ENCODE results near the gene PRDM16. TPM values are rescaled to one million over a fixed set of nuclear protein-coding genes. Genes with fewer than 3 reads are reported as not detected.

Gene PRDM16
- total RNA-seq, 2 donors from 2014 or later, result 0.79 to 6.1 TPM

DNA sequence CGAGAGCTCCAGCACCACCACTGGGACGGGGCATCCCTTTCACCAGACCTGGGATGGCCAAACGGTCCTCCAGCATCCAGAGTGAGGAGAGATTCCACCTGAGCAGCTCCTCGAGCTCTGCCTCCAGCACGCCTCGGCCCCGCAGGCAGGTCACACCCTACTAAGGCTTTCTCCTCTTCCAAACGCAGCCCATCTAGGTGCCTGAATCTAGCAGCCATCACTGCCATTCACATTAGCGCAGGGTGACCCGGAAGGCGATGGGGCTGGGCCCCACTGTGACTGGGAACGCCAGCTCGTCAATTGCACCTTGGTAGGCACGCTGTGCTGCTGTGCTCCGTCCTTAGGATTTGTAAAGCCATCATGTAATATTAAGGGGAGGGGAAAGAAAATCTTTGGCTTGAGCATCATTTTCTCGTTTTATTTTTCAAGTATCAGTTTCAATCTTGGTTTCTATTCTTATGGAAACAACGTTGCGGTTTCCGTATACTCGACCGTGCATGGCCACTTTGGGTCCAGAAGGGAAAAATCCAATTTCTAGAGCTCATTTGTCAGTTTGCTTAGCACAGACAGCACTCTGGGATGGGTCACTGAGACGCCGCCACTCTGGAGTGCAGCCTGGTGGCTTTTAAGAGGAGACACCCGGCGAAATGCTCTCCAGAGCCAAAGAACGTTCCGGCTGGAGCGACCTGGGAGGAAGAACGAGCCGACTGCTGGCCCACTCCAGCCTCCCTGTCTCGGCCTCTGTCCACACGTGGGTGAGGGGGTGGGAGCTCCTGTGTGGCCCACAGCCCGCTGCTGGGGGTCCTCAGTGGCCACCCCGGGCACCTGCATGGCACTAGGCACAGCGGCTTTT lies 173.6 kb downstream of the PRDM16 start:
- TF ChIP-seq, protein P1, sequence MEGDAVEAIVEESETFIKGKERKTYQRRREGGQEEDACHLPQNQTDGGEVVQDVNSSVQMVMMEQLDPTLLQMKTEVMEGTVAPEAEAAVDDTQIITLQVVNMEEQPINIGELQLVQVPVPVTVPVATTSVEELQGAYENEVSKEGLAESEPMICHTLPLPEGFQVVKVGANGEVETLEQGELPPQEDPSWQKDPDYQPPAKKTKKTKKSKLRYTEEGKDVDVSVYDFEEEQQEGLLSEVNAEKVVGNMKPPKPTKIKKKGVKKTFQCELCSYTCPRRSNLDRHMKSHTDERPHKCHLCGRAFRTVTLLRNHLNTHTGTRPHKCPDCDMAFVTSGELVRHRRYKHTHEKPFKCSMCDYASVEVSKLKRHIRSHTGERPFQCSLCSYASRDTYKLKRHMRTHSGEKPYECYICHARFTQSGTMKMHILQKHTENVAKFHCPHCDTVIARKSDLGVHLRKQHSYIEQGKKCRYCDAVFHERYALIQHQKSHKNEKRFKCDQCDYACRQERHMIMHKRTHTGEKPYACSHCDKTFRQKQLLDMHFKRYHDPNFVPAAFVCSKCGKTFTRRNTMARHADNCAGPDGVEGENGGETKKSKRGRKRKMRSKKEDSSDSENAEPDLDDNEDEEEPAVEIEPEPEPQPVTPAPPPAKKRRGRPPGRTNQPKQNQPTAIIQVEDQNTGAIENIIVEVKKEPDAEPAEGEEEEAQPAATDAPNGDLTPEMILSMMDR (IDR thresholded peaks at IDR 0.05), result no peak
- Histone ChIP-seq H3K36me3 (no peaks in the 10 kb centered on the region), H3K9me3 (no peaks in the 10 kb centered on the region), H3K27me3 (no peaks in the 10 kb centered on the region), H3K4me3 (no peak overlapping the region), H3K4me1 (no peaks in the 10 kb centered on the region), H3K9ac (ENCODE audit: low read depth in 2 of 2, low read length in 2 of 2) (no peak overlapping the region), H3K27ac (no peak overlapping the region)
- intact Hi-C loops (cut with DNase I), result no loop called here
- DNase-seq, result no peak

DNA sequence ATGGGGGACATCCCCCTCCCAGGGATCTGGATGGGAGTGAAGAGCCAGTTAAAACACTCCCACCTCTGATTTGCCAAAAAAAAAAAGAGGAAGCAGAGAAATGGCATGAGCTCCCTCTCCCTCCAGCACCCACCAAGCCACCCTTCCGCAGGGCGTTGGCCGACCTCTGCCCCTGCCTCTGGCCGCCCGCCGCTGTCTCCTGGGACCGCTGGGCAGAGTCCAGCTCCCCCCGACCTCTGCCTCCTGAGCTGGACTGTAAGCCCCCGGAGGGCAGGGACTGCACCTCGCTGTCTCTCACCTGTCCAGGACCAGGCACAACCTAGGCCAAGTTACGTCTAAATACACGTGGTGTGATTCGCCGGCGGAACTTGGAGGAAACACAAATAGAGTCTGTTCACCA lies 174.3 kb downstream of the PRDM16 start:
- Histone ChIP-seq H3K9ac (ENCODE audit: low read depth in 2 of 2, low read length in 2 of 2) (no peak overlapping the region), H3K4me3 (no peak overlapping the region), H3K27ac (no peak overlapping the region), H3K27me3 (no peaks in the 10 kb centered on the region), H3K36me3 (no peaks in the 10 kb centered on the region), H3K9me3 (no peaks in the 10 kb centered on the region), H3K4me1 (no peaks in the 10 kb centered on the region)
- DNase-seq, result no peak
- intact Hi-C loops (cut with DNase I), result no loop called here
- TF ChIP-seq, protein P1 (IDR thresholded peaks at IDR 0.05), result no peak

DNA sequence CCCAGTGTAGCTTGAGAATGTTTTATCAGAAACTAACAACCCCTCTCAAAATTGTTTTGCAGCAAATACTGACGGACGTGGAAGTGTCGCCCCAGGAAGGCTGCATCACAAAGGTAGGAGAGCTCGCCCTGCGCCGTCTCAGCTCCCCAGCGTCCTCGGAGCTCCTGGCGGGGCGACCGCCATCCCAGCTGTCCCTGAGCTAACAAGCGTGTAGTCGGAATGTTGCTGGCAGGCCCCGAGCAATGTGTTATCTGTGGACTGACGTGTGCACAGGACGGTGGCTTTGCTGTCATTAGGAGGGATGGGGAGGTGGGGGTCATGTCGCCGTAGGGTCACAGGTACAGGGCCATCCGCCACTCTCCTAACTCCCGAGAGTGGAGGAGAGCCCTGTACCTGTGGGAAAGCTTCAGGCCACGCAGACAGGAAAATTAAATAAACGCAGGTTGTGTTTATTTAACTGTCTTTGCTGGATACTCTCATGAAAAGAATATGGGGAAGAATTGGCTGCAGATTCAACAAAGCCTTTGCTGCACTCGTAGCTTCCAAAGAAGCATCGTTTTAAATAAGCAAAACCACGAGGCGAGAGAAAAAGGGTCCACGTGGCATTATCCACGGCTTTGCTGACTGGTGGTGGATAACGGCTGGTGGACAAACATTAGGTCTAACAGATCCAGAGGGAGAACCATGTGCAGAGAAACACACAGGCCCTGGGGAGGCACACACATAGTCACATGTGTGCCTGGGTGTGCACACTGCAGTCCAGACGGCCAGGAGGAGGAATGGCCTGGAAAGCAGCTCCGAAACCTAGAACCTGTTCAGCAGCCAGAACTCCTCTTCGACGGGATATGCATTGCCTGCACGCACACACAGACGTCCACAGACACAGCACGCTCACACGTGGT lies 175.3 kb downstream of the PRDM16 start:
- Histone ChIP-seq H3K27ac (no peak overlapping the region), H3K4me3 (no peak overlapping the region), H3K9ac (ENCODE audit: low read depth in 2 of 2, low read length in 2 of 2) (no peak overlapping the region), H3K27me3 (no peaks in the 10 kb centered on the region), H3K9me3 (no peaks in the 10 kb centered on the region), H3K36me3 (no peaks in the 10 kb centered on the region), H3K4me1 (no peaks in the 10 kb centered on the region)
- intact Hi-C loops (cut with DNase I), result no loop called here
- no peak for DNase-seq
- TF ChIP-seq, protein P1 (IDR thresholded peaks at IDR 0.05), result no peak

DNA sequence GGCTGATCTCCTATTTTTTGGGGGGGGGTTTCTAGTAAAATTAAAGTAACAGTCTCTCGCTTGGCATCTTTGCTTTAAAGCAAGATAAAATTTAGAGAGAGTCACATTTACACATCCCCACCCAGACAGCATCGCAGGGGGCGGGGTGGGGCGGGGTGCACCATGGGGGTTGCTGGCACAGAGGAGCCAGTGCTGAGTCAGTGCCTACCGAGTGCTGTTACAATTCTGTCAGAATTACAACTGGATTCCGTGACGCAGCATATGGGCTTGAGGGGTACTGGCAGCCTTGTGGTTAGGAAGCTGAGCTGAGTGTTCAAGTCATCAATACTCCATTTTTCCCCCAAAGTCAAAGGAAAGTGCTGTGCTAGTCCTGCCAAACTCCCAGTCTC lies 175.9 kb downstream of the PRDM16 start:
- no peak for DNase-seq
- Histone ChIP-seq H3K36me3 (no peaks in the 10 kb centered on the region), H3K27me3 (no peaks in the 10 kb centered on the region), H3K4me3 (no peak overlapping the region), H3K9ac (ENCODE audit: low read depth in 2 of 2, low read length in 2 of 2) (no peak overlapping the region), H3K9me3 (no peaks in the 10 kb centered on the region), H3K27ac (no peak overlapping the region), H3K4me1 (no peaks in the 10 kb centered on the region)
- intact Hi-C loops (cut with DNase I), result no loop called here
- TF ChIP-seq, protein P1 (IDR thresholded peaks at IDR 0.05), result no peak

DNA sequence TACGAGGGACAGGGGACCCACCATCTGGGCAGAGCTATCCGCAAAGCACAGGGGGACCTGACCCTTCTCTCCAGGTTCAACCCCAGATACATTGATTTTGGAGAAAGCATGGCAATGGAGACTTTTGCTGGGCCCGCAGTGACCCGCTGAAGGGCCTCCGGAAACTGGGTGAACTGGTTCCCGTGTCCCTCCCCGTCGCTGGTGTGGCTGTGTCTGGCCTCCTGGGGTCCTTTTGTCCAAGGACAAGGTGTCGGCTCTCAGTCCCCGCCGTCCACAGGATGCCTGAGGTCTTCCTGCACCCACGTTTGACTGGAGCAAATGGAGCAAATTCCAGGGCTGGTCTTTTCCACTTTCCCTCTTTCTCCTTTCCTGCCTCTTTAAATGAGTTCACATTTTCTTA lies 176.3 kb downstream of the PRDM16 start:
- H3K9ac ChIP-seq (ENCODE audit: low read depth in 2 of 2, low read length in 2 of 2), result no peak overlapping the region
- no peaks in the 10 kb centered on the region for H3K36me3 ChIP-seq
- H3K9me3 ChIP-seq, result no peaks in the 10 kb centered on the region
- H3K4me3 ChIP-seq, result no peak overlapping the region
- H3K27me3 ChIP-seq, result no peaks in the 10 kb centered on the region
- H3K27ac ChIP-seq, result no peak overlapping the region
- intact Hi-C loops (cut with DNase I), result no loop called here
- no peaks in the 10 kb centered on the region for H3K4me1 ChIP-seq
- TF ChIP-seq, protein P1 (IDR thresholded peaks at IDR 0.05), result no peak
- DNase-seq, result no peak

Data from colonic mucosa (tissue), 4 donors.